ENCODE results near the gene CPAMD8. TPM values are rescaled to one million over a fixed set of nuclear protein-coding genes. Genes with fewer than 3 reads are reported as not detected.

The CPAMD8 gene
- total and polyA plus RNA-seq, 2 of the 8 experiments (the other 6 are each of a cell fraction or from before 2014, with no cell fraction given): 6.1 to 9.2 TPM

- ChIA-PET CTCF (ENCODE audit: partially characterized antibody) (interaction anchor here (2.8 kb wide), 1 partner anchor 45 kb away, joined by 8 read pairs; no protein-coding TSS in a partner anchor), POLR2A (ENCODE audit: partially characterized antibody) (no interaction called here)
- Histone ChIP-seq H3K9me3 (ENCODE audit: insufficient read depth in 2 of 2, low read depth in 1 of 2, low read length in 1 of 2) (no peaks in the 10 kb centered on the region), H3K4me2 (ENCODE audit: insufficient read depth in 1 of 2, low read depth in 2 of 2, low read length in 2 of 2) (no peak overlapping the region), H3K27me3 (replicated peaks in 1 of 4; ENCODE audit: control insufficient read depth in 3 of 4, extremely low read depth in 1 of 4, insufficient read depth in 3 of 4, low read length in 3 of 4) (no peaks in the 10 kb centered on the region), H3K79me2 (ENCODE audit: control insufficient read depth in 1 of 2, insufficient read depth in 2 of 2, low read length in 2 of 2) (no peaks in the 10 kb centered on the region), H3K23ac (ENCODE audit: insufficient read length) (no peak overlapping the region), H3K56ac (replicated peaks; ENCODE audit: insufficient read length, low read depth, low read length) (no peak overlapping the region), H4K8ac (ENCODE audit: extremely low read depth, insufficient read depth, low read length) (no peak overlapping the region), H3K79me1 (ENCODE audit: low read depth, low read length) (no peaks in the 10 kb centered on the region), H3K27ac (ENCODE audit: low read depth, low read length) (no peak overlapping the region), H2AFZ (ENCODE audit: low read length) (no peak overlapping the region), H4K5ac (ENCODE audit: insufficient read length, low read depth, low read length) (no peak overlapping the region), H2BK15ac (ENCODE audit: low read length) (no peak overlapping the region), H3K14ac (ENCODE audit: insufficient read length) (no peak overlapping the region), H3K4me3 (ENCODE audit: extremely low read depth in 1 of 4, insufficient read depth in 2 of 4, low read depth in 3 of 4, low read length in 4 of 4) (no peak overlapping the region), H3K4me1 (replicated peaks in 1 of 4; ENCODE audit: control insufficient read depth in 3 of 4, insufficient read depth in 4 of 4, low read length in 3 of 4) (peaks cover 0 to 8% (median 0%) of the 10 kb centered on the region in 4 experiments; a peak in 2 of 7 replicates), H3K23me2 (ENCODE audit: low read depth, low read length) (no peaks in the 10 kb centered on the region; the same call in 1 of the 2 replicates), H2BK120ac (replicated peaks; ENCODE audit: low read depth, low read length) (no peak overlapping the region), H3K18ac (ENCODE audit: extremely low read depth, low read length) (no peak overlapping the region), H3K9ac (replicated peaks in 1 of 4; ENCODE audit: extremely low read depth in 1 of 4, low read depth in 3 of 4, low read length in 3 of 4) (no peak overlapping the region), H4K20me1 (replicated peaks in 1 of 2; ENCODE audit: control insufficient read depth in 1 of 2, insufficient read depth in 2 of 2, low read length in 2 of 2) (peaks cover 0 to 2% of the 10 kb centered on the region in 2 experiments), H2BK20ac (ENCODE audit: low read length) (no peak overlapping the region), H2BK5ac (ENCODE audit: low read depth, low read length) (no peak overlapping the region), H2AK5ac (ENCODE audit: low read depth, low read length) (no peak overlapping the region), H3K4ac (replicated peaks; ENCODE audit: insufficient read length, low read depth, low read length) (no peak overlapping the region), H3K36me3 (ENCODE audit: control insufficient read depth in 2 of 4, insufficient read depth in 4 of 4, low read length in 3 of 4) (no peaks in the 10 kb centered on the region), H2BK12ac (ENCODE audit: low read depth, low read length) (no peak overlapping the region), H4K91ac (replicated peaks; ENCODE audit: insufficient read length, low read length) (no peak overlapping the region)
- no peak for FAIRE-seq
- no peak for DNase-seq (ENCODE audit: low read depth in 1 of 2, low spot score in 2 of 2)
- TF ChIP-seq RAD21 (IDR thresholded peaks at IDR 0.05 in 1 of 2, conservative IDR thresholded peaks at IDR 0.05 in 1 of 2; ENCODE audit: low read depth in 2 of 2, low read length in 2 of 2) (no peak), CBX8 (IDR thresholded peaks at IDR 0.05; ENCODE audit: borderline replicate concordance, low read depth, low read length) (no peak), TEAD4 (IDR thresholded peaks at IDR 0.05; ENCODE audit: low read depth, low read length) (no peak), EGR1 (IDR thresholded peaks at IDR 0.05; ENCODE audit: borderline replicate concordance, low read depth, low read length) (no peak), HDAC2 (IDR thresholded peaks at IDR 0.05; ENCODE audit: borderline replicate concordance in 1 of 2, low read depth in 2 of 2, low read length in 2 of 2) (no peak), USF2 (IDR thresholded peaks at IDR 0.05; ENCODE audit: low read length) (no peak), TCF12 (IDR thresholded peaks at IDR 0.05; ENCODE audit: low read depth, low read length) (no peak), CBX5 (IDR thresholded peaks at IDR 0.05; ENCODE audit: low read depth, low read length) (no peak), CHD1 (IDR thresholded peaks at IDR 0.05; ENCODE audit: low read depth, low read length) (no peak)
- 86% methylated on average over 3 of the region's 3 CpGs; no CpG with 5 or more reads in 1 of the 2 experiments for WGBS, 2 experiments (ENCODE audit: extremely low coverage in 1 of 2, insufficient coverage in 1 of 2, insufficient read length in 1 of 2, insufficient replicate concordance in 2 of 2, low coverage in 1 of 2, low lambda C conversion rate in 2 of 2, missing lambda C conversion rate in 1 of 2)
Measured at GRCh38 chr19:17006579-17006978, 20.0 kb downstream of the CPAMD8 start.

Data from H1 (cell line).